H1 (cell line): ENCODE measurements around the gene MED6. TPM values are rescaled to one million over a fixed set of nuclear protein-coding genes. Genes with fewer than 3 reads are reported as not detected.

Experiments used
- CTCF ChIA-PET: fragments of 300-600 bp; sonication (Branson Sonifier 250); formaldehyde crosslinking; loops from one replicate; lab custom pipeline; 2021; ENCODE audit not compliant: partially characterized antibody; lab: Charles Lee
- POLR2A ChIA-PET: fragments of 300-600 bp; sonication (Branson Sonifier 250); formaldehyde crosslinking; loops from one replicate; lab custom pipeline; 2021; ENCODE audit warnings: inconsistent platforms; ENCODE audit not compliant: partially characterized antibody; lab: Charles Lee
- DNase-seq, 2 experiments: peaks; one replicate each; pipeline versions ENCODE4 v3.0.0 to v3.0.0-alpha.2; 2010 to 2022; ENCODE audit warnings: low spot score in 2 of 2, low read depth in 1 of 2, mixed read lengths in 1 of 2
- FAIRE-seq: peaks from 2 replicates; lab custom pipeline; 2011; peaks lifted over from hg19 to GRCh38; lab: Jason Lieb, UNC
- H2AFZ ChIP-seq: 2 replicates; pipeline ENCODE4 v1.8.1; 2012; ENCODE audit warnings: low read length, inconsistent platforms
- H2AK5ac ChIP-seq: 2 replicates; pipeline ENCODE4 v1.6.1; 2013; ENCODE audit warnings: low read depth, low read length
- H2BK120ac ChIP-seq: replicated peaks from 2 replicates; pipeline ENCODE3; 2013; ENCODE audit warnings: low read depth, low read length, inconsistent platforms
- H2BK12ac ChIP-seq: 2 replicates; pipeline ENCODE4 v1.6.1; 2013; ENCODE audit warnings: low read depth, low read length
- H2BK15ac ChIP-seq: 2 replicates; pipeline ENCODE4 v1.6.1; 2013; ENCODE audit warnings: low read length
- H2BK20ac ChIP-seq: 2 replicates; pipeline ENCODE4 v1.6.1; 2013; ENCODE audit warnings: low read length
- H2BK5ac ChIP-seq: 2 replicates; pipeline ENCODE4 v1.6.1; 2013; ENCODE audit warnings: low read depth, low read length
- H3K14ac ChIP-seq: 2 replicates; pipeline ENCODE4 v1.6.1; 2013; ENCODE audit warnings: inconsistent platforms; ENCODE audit not compliant: insufficient read length
- H3K18ac ChIP-seq: 2 replicates; pipeline ENCODE4 v1.6.1; 2013; ENCODE audit warnings: low read length; ENCODE audit errors: extremely low read depth
- H3K23ac ChIP-seq: 2 replicates; pipeline ENCODE4 v1.6.1; 2013; ENCODE audit warnings: inconsistent platforms; ENCODE audit not compliant: insufficient read length
- H3K23me2 ChIP-seq: 2 replicates; pipeline ENCODE4 v1.6.1; 2013; ENCODE audit warnings: low read depth, low read length
- H3K27ac ChIP-seq: 2 replicates; pipeline ENCODE4 v1.6.1; 2011; ENCODE audit warnings: low read depth, low read length, inconsistent platforms
- H3K27me3 ChIP-seq, 4 experiments: replicated peaks in 1 of 4; 1 replicate in 1 of 4; 2 replicates in 3 of 4; pipeline versions ENCODE4 v1.6.1 to v1.8.1; 2011 to 2013; ENCODE audit warnings: low read length in 3 of 4, mild to moderate bottlenecking in 3 of 4, inconsistent platforms in 2 of 4, mixed read lengths in 2 of 4, moderate library complexity in 1 of 4; ENCODE audit not compliant: control insufficient read depth in 3 of 4, insufficient read depth in 3 of 4; ENCODE audit errors: extremely low read depth in 1 of 4
- H3K36me3 ChIP-seq, 4 experiments: 2 replicates each; pipeline versions ENCODE4 v1.6.1 to v1.8.1; 2011 to 2013; ENCODE audit warnings: mild to moderate bottlenecking in 4 of 4, low read length in 3 of 4, moderate library complexity in 2 of 4, control low read depth in 1 of 4, inconsistent platforms in 1 of 4; ENCODE audit not compliant: insufficient read depth in 4 of 4, control insufficient read depth in 2 of 4
- H3K4ac ChIP-seq: replicated peaks from 2 replicates; pipeline ENCODE3; 2013; ENCODE audit warnings: low read length, low read depth, mixed read lengths, inconsistent platforms; ENCODE audit not compliant: insufficient read length
- H3K4me1 ChIP-seq, 4 experiments: replicated peaks in 1 of 4; 1 replicate in 1 of 4; 2 replicates in 3 of 4; pipeline versions ENCODE4 v1.6.1 to v1.8.1; 2011 to 2013; ENCODE audit warnings: low read length in 3 of 4, inconsistent platforms in 2 of 4, mixed read lengths in 1 of 4; ENCODE audit not compliant: insufficient read depth in 4 of 4, control insufficient read depth in 3 of 4
- H3K4me2 ChIP-seq, 2 experiments: 2 replicates each; pipeline versions ENCODE4 v1.6.1 to v1.8.1; 2011 to 2013; ENCODE audit warnings: low read depth in 2 of 2, low read length in 2 of 2, control low read depth in 1 of 2, inconsistent platforms in 1 of 2, mild to moderate bottlenecking in 1 of 2; ENCODE audit not compliant: insufficient read depth in 1 of 2
- H3K4me3 ChIP-seq, 4 experiments: fragments of 200-600, 300-600 bp in 1 of 4; sonication (generic), shearing (Covaris generic), sonication (Bioruptor Twin) in 1 of 4; 2 replicates each; pipeline versions ENCODE4 v1.5.1 to v1.8.1; 2011 to 2016; ENCODE audit warnings: low read length in 4 of 4, low read depth in 3 of 4, control low read depth in 2 of 4, inconsistent platforms in 2 of 4, mild to moderate bottlenecking in 2 of 4, mixed read lengths in 1 of 4, moderate library complexity in 1 of 4; ENCODE audit not compliant: insufficient read depth in 2 of 4; ENCODE audit errors: extremely low read depth in 1 of 4
- H3K56ac ChIP-seq: replicated peaks from 2 replicates; pipeline ENCODE3; 2013; ENCODE audit warnings: low read depth, mild to moderate bottlenecking, mixed read lengths, low read length, inconsistent platforms; ENCODE audit not compliant: insufficient read length
- H3K79me1 ChIP-seq: 2 replicates; pipeline ENCODE4 v1.6.1; 2013; ENCODE audit warnings: low read depth, low read length, control low read depth
- H3K79me2 ChIP-seq, 2 experiments: 2 replicates each; pipeline versions ENCODE4 v1.6.1 to v1.8.1; 2012 to 2013; ENCODE audit warnings: low read length in 2 of 2, mild to moderate bottlenecking in 2 of 2, inconsistent platforms in 1 of 2; ENCODE audit not compliant: insufficient read depth in 2 of 2, control insufficient read depth in 1 of 2
- H3K9ac ChIP-seq, 4 experiments: replicated peaks in 1 of 4; 1 replicate in 1 of 4; 2 replicates in 3 of 4; pipeline versions ENCODE4 v1.6.1 to v1.8.1; 2011 to 2013; ENCODE audit warnings: low read depth in 3 of 4, low read length in 3 of 4, control low read depth in 2 of 4, mild to moderate bottlenecking in 2 of 4, moderate library complexity in 2 of 4, inconsistent platforms in 1 of 4; ENCODE audit errors: extremely low read depth in 1 of 4
- H3K9me3 ChIP-seq, 2 experiments: 2 replicates each; pipeline versions ENCODE4 v1.6.1 to v1.8.1; 2012 to 2013; ENCODE audit warnings: mild to moderate bottlenecking in 2 of 2, moderate library complexity in 2 of 2, control low read depth in 1 of 2, inconsistent platforms in 1 of 2, low read depth in 1 of 2, low read length in 1 of 2, mixed read lengths in 1 of 2; ENCODE audit not compliant: insufficient read depth in 2 of 2
- H4K20me1 ChIP-seq, 2 experiments: replicated peaks in 1 of 2; 2 replicates each; pipeline versions ENCODE3 to v1.8.1; 2011 to 2013; ENCODE audit warnings: inconsistent platforms in 2 of 2, low read length in 2 of 2, mild to moderate bottlenecking in 1 of 2; ENCODE audit not compliant: insufficient read depth in 2 of 2, control insufficient read depth in 1 of 2
- H4K5ac ChIP-seq: 2 replicates; pipeline ENCODE4 v1.6.1; 2013; ENCODE audit warnings: low read length, low read depth, mixed read lengths, inconsistent platforms; ENCODE audit not compliant: insufficient read length
- H4K8ac ChIP-seq: 2 replicates; pipeline ENCODE4 v1.8.0; 2013; ENCODE audit warnings: mild to moderate bottlenecking, moderate library complexity, low read length, inconsistent platforms; ENCODE audit not compliant: insufficient read depth; ENCODE audit errors: extremely low read depth
- H4K91ac ChIP-seq: replicated peaks from 2 replicates; pipeline ENCODE3; 2013; ENCODE audit warnings: low read length, mixed read lengths, inconsistent platforms; ENCODE audit not compliant: insufficient read length
- EGR1 ChIP-seq: IDR thresholded peaks from 2 replicates; pipeline ENCODE4 v1.6.1; 2011; ENCODE audit warnings: low read depth, low read length, borderline replicate concordance
- EZH2 ChIP-seq: fragments of 200-600 bp; sonication (generic); IDR thresholded peaks from 2 replicates; pipeline ENCODE4 v1.7.1; 2012; ENCODE audit warnings: low read depth, mild to moderate bottlenecking, moderate library complexity, low read length, inconsistent platforms; ENCODE audit not compliant: severe bottlenecking
- JUN ChIP-seq: IDR thresholded peaks from 2 replicates; pipeline ENCODE4 v1.6.1; 2011; ENCODE audit warnings: low read depth, mild to moderate bottlenecking, improper control_type of control experiment, low read length
- RXRA ChIP-seq: IDR thresholded peaks from 2 replicates; pipeline ENCODE4 v1.6.1; 2011; ENCODE audit warnings: low read depth, mild to moderate bottlenecking, low read length, moderate library complexity; ENCODE audit not compliant: insufficient read depth
- SP4 ChIP-seq: IDR thresholded peaks from 2 replicates; pipeline ENCODE4 v1.6.1; 2012; ENCODE audit warnings: low read length, inconsistent platforms
- polyA plus RNA-seq, 7 experiments: library from polyadenylated mRNA; depleted of rRNA in 3 of 7; stranded (reverse) in 5 of 7; unstranded in 2 of 7; fragments of >200 nt in 5 of 7; fragments of 200-250 nt in 2 of 7; gene quantifications; 1 replicate in 5 of 7; 2 replicates in 1 of 7; 4 replicates in 1 of 7; pipeline versions ENCODE4 v1.2.1 to v1.2.3, GENCODE V29; 2011 to 2013; ENCODE audit warnings: missing spikeins in 2 of 7, mixed read lengths in 2 of 7
- total RNA-seq: library from RNA; stranded (reverse); fragmentation: NEBNext Ultra II Directional; extraction: Animal tissue kit (Norgen Biotek cat#: 25700); gene quantifications from 2 replicates; pipeline ENCODE4 v1.2.1, GENCODE V29; 2021

The MED6 gene
- total and polyA plus RNA-seq, 2 of the 8 experiments (the other 6 are each of a cell fraction or from before 2014, with no cell fraction given), result 33.1 to 39.7 TPM

- no peak overlapping the region for H4K91ac ChIP-seq
- H3K36me3 ChIP-seq, result peaks cover 0 to 20% (median 4%) of the 10 kb centered on the region in 4 experiments; a peak in 5 of 8 replicates
- ChIA-PET CTCF (interaction anchor here (3.3 kb wide), 1 partner anchor 10 kb away, joined by 16 read pairs; no protein-coding TSS in a partner anchor), POLR2A (interaction anchor here (0.6 kb wide), 1 partner anchor 19 kb away, joined by 3 read pairs; no protein-coding TSS in a partner anchor)
- no peaks in the 10 kb centered on the region for H4K20me1 ChIP-seq
- DNase-seq (no peak), FAIRE-seq (no peak)
- no peak overlapping the region for H3K4me3 ChIP-seq
- no peak overlapping the region for H2BK12ac ChIP-seq
- H4K5ac ChIP-seq, result no peak overlapping the region
- no peak overlapping the region for H2BK15ac ChIP-seq
- H2BK5ac ChIP-seq, result no peak overlapping the region
- H3K9me3 ChIP-seq, result peaks cover 18 to 23% of the 10 kb centered on the region in 2 experiments
- H3K9ac ChIP-seq, result no peak overlapping the region
- no peak overlapping the region for H2AK5ac ChIP-seq
- H3K14ac ChIP-seq, result no peak overlapping the region
- no peak overlapping the region for H3K4ac ChIP-seq
- H3K27me3 ChIP-seq, result peaks cover 0 to 1% (median 0%) of the 10 kb centered on the region in 4 experiments; a peak in 1 of 7 replicates
- no peak overlapping the region for H2AFZ ChIP-seq
- H3K4me2 ChIP-seq, result no peak overlapping the region
- no peak overlapping the region for H4K8ac ChIP-seq
- no peak overlapping the region for H3K27ac ChIP-seq
- TF ChIP-seq SP4 (no peak), RXRA (no peak), EGR1 (no peak), EZH2 (no peak), JUN (no peak)
- H3K23ac ChIP-seq, result no peak overlapping the region
- H3K79me2 ChIP-seq, result no peaks in the 10 kb centered on the region
- H2BK120ac ChIP-seq, result no peak overlapping the region
- H3K79me1 ChIP-seq, result no peaks in the 10 kb centered on the region
- no peak overlapping the region for H3K56ac ChIP-seq
- H3K4me1 ChIP-seq, result no peaks in the 10 kb centered on the region
- no peaks in the 10 kb centered on the region for H3K23me2 ChIP-seq
- H3K18ac ChIP-seq, result no peak overlapping the region
- no peak overlapping the region for H2BK20ac ChIP-seq
Observed at GRCh38 chr14:70558356-70558755, 42.1 kb downstream of the MED6 start.
